NCI-H226 (cell line): Measurements from ENCODE around the gene KCNMA1.
"Not testable (repeated sequence)": the region's sequence is repeated elsewhere in the genome, so short reads cannot be mapped to it uniquely, and the experiment has no call there.

Experiments
- DNase-seq: peaks from one replicate; pipeline ENCODE4 v3.0.0-alpha.2; 2015

KCNMA1 gene

GRCh38 chr10:77526868-77527617 lies 110.6 kb downstream of the KCNMA1 start:
- no peak for DNase-seq

GRCh38 chr10:77524281-77524711 lies 113.3 kb downstream of the KCNMA1 start:
- peak; percentile 74 for DNase-seq

GRCh38 chr10:77522268-77522809 lies 115.3 kb downstream of the KCNMA1 start:
- no peak for DNase-seq

- DNase-seq, result no peak
Measured at GRCh38 chr10:77520995-77521394, 116.6 kb downstream of the KCNMA1 start.

- DNase-seq, result no peak
Measured at GRCh38 chr10:77520290-77520689, 117.3 kb downstream of the KCNMA1 start.

- DNase-seq, result not testable (repeated sequence)
Measured at GRCh38 chr10:77519791-77520190, 117.8 kb downstream of the KCNMA1 start.

- no peak for DNase-seq
Measured at GRCh38 chr10:77518910-77519274, 118.7 kb downstream of the KCNMA1 start.

- DNase-seq, result no peak
Measured at GRCh38 chr10:77518241-77518909, 119.2 kb downstream of the KCNMA1 start.

- DNase-seq, result no peak
Measured at GRCh38 chr10:77516575-77516974, 121.0 kb downstream of the KCNMA1 start.

GRCh38 chr10:77514870-77515269 lies 122.7 kb downstream of the KCNMA1 start:
- DNase-seq, result no peak

- DNase-seq, result peak; percentile 89
Measured at GRCh38 chr10:77513781-77514331, 123.8 kb downstream of the KCNMA1 start.

- DNase-seq, result no peak
Measured at GRCh38 chr10:77513220-77513619, 124.4 kb downstream of the KCNMA1 start.

GRCh38 chr10:77512219-77512578 lies 125.4 kb downstream of the KCNMA1 start:
- no peak for DNase-seq

- DNase-seq, result peak; percentile 73
Measured at GRCh38 chr10:77511498-77512218, 126.0 kb downstream of the KCNMA1 start.

- DNase-seq, result no peak
Measured at GRCh38 chr10:77510695-77511094, 126.9 kb downstream of the KCNMA1 start.

GRCh38 chr10:77510294-77510693 lies 127.3 kb downstream of the KCNMA1 start:
- no peak for DNase-seq

- DNase-seq, result no peak
Measured at GRCh38 chr10:77509391-77509790, 128.2 kb downstream of the KCNMA1 start.

- DNase-seq, result no peak
Measured at GRCh38 chr10:77507291-77507880, 130.2 kb downstream of the KCNMA1 start.

- DNase-seq, result no peak
Measured at GRCh38 chr10:77506517-77507200, 130.9 kb downstream of the KCNMA1 start.

GRCh38 chr10:77505431-77506334 lies 131.9 kb downstream of the KCNMA1 start:
- peak; percentile 92 for DNase-seq

- peak; percentile 97 for DNase-seq
Measured at GRCh38 chr10:77504873-77505257, 132.7 kb downstream of the KCNMA1 start.
